ENCODE data around the gene AHCY.
"Not testable (repeated sequence)": the region's sequence is repeated elsewhere in the genome, so short reads cannot be mapped to it uniquely, and the experiment has no call there.

Gene AHCY

DNA sequence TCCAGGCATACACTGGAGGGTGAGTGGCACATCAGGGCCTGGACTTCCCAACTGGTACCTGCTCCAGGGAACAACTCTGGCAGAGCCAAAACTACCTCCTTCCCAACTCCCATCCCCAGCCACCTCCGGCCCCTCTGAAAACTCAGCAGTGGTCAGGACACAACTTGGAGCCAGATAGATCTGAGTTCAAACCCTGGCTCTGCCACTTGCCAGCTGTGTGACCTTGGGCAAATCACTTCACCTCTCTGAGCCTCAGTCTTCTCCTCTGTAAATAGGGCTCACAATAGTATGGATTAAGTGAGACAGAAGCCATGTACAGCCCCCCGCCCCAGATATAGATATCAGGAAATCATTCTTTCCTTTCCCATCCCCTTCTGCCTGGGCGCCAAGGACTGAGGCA is 10.7 kb downstream of the AHCY start:
- no peaks in the 10 kb centered on the region for H3K27me3 ChIP-seq (ENCODE audit: low read depth, low read length)
- H3K9me3 ChIP-seq (ENCODE audit: control insufficient read depth in 1 of 2, low read length in 2 of 2) = no peaks in the 10 kb centered on the region
- no peak overlapping the region for H3K4me3 ChIP-seq (ENCODE audit: low read depth in 1 of 2, low read length in 2 of 2)
- H3K4me1 ChIP-seq (ENCODE audit: control insufficient read depth in 1 of 2, insufficient read depth in 2 of 2, low read length in 2 of 2) = no peaks in the 10 kb centered on the region
- peaks cover 28 to 61% of the 10 kb centered on the region in 2 donors for H3K36me3 ChIP-seq (ENCODE audit: control insufficient read depth in 1 of 2, insufficient read depth in 2 of 2, low read length in 2 of 2)
- no peak overlapping the region for H3K27ac ChIP-seq (ENCODE audit: low read length)

DNA sequence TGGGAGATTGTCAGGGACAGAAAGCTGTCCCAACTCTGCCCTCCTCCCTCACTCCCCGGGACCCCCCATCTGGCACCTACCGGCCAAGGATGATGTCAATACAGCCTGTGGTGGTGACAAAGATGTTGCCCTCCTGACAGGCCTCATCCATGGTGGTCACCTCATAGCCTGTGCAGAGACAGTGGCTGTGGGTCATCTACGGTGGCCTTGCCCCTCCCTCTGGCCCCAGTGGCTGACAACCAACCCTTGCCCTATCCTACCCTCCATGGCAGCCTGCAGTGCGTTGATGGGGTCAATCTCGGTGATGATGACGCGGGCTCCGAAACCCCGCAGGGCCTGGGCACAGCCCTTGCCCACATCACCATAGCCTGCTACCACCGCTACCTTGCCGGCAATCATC is 12.7 kb downstream of the AHCY start:
- Histone ChIP-seq H3K4me3 (ENCODE audit: low read depth in 1 of 2, low read length in 2 of 2) (no peak overlapping the region), H3K9me3 (ENCODE audit: control insufficient read depth in 1 of 2, low read length in 2 of 2) (no peaks in the 10 kb centered on the region), H3K4me1 (ENCODE audit: control insufficient read depth in 1 of 2, insufficient read depth in 2 of 2, low read length in 2 of 2) (no peaks in the 10 kb centered on the region), H3K36me3 (ENCODE audit: control insufficient read depth in 1 of 2, insufficient read depth in 2 of 2, low read length in 2 of 2) (peaks cover 28 to 69% of the 10 kb centered on the region in 2 donors), H3K27me3 (ENCODE audit: low read depth, low read length) (no peaks in the 10 kb centered on the region), H3K27ac (ENCODE audit: low read length) (no peak overlapping the region)

DNA sequence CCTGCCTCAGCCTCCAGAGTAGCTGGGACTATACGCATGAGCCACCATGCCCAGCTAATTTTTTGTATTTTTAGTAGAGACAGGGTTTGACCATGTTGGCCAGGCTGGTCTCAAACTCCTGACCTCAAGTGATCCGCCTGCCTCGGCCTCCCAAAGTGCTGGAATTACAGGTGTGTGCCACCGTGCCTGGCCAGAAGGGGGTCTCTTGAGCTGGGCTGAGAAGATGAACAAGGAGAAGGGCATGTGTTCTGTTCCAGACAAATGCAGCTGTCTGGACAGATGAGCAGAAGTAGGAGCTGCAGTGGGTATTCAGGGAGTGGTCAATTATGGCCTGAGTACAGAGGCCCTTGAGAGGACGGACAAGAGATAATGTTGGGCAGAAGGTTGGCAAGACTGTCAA is 15.7 kb downstream of the AHCY start:
- not testable (repeated sequence) for H3K27ac ChIP-seq (ENCODE audit: low read length); H3K9me3 ChIP-seq (ENCODE audit: control insufficient read depth in 1 of 2, low read length in 2 of 2); H3K27me3 ChIP-seq (ENCODE audit: low read depth, low read length); H3K4me3 ChIP-seq (ENCODE audit: low read depth in 1 of 2, low read length in 2 of 2); H3K4me1 ChIP-seq (ENCODE audit: control insufficient read depth in 1 of 2, insufficient read depth in 2 of 2, low read length in 2 of 2)
- H3K36me3 ChIP-seq (ENCODE audit: control insufficient read depth in 1 of 2, insufficient read depth in 2 of 2, low read length in 2 of 2) = peaks cover 32 to 73% of the 10 kb centered on the region in 2 donors

DNA sequence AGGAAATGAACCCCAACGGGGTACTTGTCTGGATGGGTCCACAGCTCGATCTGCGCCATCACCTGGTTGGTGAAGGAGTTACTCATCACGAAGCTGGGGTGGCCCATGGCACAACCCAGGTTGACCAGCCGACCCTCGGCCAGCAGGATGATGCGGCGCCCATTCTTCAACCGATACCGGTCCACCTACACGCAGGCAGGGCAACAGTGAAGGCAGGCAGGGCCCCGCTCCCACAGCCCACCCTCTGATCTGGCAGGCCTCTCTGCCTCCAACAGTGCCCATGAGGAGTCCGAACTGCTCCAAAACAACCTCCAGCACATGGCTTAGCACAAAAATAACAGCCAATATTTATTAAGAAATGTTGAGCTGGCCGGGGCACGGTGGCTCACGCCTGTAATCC is 17.7 kb downstream of the AHCY start:
- Histone ChIP-seq H3K4me3 (ENCODE audit: low read depth in 1 of 2, low read length in 2 of 2) (no peak overlapping the region), H3K27me3 (ENCODE audit: low read depth, low read length) (no peaks in the 10 kb centered on the region), H3K36me3 (ENCODE audit: control insufficient read depth in 1 of 2, insufficient read depth in 2 of 2, low read length in 2 of 2) (peaks cover 22 to 65% of the 10 kb centered on the region in 2 donors), H3K27ac (ENCODE audit: low read length) (no peak overlapping the region), H3K9me3 (ENCODE audit: control insufficient read depth in 1 of 2, low read length in 2 of 2) (no peaks in the 10 kb centered on the region), H3K4me1 (ENCODE audit: control insufficient read depth in 1 of 2, insufficient read depth in 2 of 2, low read length in 2 of 2) (no peaks in the 10 kb centered on the region)

DNA sequence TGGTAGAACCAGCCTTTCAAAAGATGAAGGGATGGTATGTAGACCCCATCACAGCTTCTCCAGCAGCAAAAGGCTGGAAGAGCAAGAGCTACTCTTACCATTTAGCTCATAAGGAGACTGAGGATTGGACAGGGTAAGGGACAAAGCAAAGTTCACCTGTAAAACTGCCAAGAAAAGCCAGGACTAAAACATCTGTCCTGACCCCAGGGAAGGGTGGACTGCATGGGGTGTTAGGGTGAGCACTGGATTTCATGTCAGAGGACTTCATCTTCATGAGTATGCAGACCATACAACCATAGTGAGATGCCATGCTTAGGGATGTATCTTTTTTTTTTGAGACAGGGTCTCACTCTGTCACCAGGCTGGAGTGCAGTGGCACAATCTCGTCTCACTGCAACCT is 19.3 kb downstream of the AHCY start:
- H3K27me3 ChIP-seq (ENCODE audit: low read depth, low read length) = no peaks in the 10 kb centered on the region
- peaks cover 16 to 65% of the 10 kb centered on the region in 2 donors for H3K36me3 ChIP-seq (ENCODE audit: control insufficient read depth in 1 of 2, insufficient read depth in 2 of 2, low read length in 2 of 2)
- no peaks in the 10 kb centered on the region for H3K9me3 ChIP-seq (ENCODE audit: control insufficient read depth in 1 of 2, low read length in 2 of 2)
- no peak overlapping the region for H3K4me3 ChIP-seq (ENCODE audit: low read depth in 1 of 2, low read length in 2 of 2)
- no peaks in the 10 kb centered on the region for H3K4me1 ChIP-seq (ENCODE audit: control insufficient read depth in 1 of 2, insufficient read depth in 2 of 2, low read length in 2 of 2)
- H3K27ac ChIP-seq (ENCODE audit: low read length) = no peak overlapping the region

DNA sequence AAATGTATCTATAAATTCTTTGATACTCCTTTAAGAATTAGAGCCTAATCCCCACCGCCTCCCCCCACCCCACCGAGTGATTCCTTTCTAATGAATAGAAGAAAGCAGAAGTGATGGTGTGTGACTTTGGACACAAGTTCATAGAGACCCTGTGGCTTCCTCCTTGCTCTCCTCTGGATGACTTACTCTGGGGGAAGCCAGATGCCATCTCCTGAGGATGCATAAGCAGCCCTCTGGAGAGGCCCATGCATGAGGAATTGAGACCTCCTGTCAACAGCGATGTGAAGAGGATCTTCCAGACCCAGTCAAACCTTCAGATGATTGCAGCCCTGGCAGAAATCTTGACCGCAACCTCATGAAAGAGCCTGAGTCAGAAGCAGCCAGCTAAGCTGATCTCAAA is 21.1 kb downstream of the AHCY start:
- Histone ChIP-seq H3K36me3 (ENCODE audit: control insufficient read depth in 1 of 2, insufficient read depth in 2 of 2, low read length in 2 of 2) (peaks cover 21 to 51% of the 10 kb centered on the region in 2 donors), H3K27me3 (ENCODE audit: low read depth, low read length) (no peaks in the 10 kb centered on the region), H3K27ac (ENCODE audit: low read length) (no peak overlapping the region), H3K9me3 (ENCODE audit: control insufficient read depth in 1 of 2, low read length in 2 of 2) (no peaks in the 10 kb centered on the region), H3K4me1 (ENCODE audit: control insufficient read depth in 1 of 2, insufficient read depth in 2 of 2, low read length in 2 of 2) (no peaks in the 10 kb centered on the region), H3K4me3 (ENCODE audit: low read depth in 1 of 2, low read length in 2 of 2) (no peak overlapping the region)

DNA sequence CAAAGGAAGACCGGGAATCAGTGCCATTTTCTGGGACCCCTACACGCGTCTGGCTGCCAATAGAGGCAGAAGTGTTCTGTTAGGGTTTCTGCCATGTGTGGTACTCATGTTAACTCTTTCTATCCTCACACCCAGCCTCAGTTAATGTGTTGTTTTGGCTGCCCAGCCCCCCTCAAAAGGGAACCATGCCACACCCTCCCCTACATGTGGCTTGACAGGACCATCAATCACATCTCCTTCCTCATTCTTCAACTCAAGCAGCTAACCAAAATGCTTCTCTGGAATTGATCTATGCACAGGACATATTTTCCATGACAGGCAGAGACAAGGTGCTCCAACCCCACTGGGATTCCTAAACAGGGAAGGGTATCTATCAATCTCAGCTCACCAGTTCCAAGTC is 22.0 kb downstream of the AHCY start:
- Histone ChIP-seq H3K4me3 (ENCODE audit: low read depth in 1 of 2, low read length in 2 of 2) (no peak overlapping the region), H3K9me3 (ENCODE audit: control insufficient read depth in 1 of 2, low read length in 2 of 2) (no peaks in the 10 kb centered on the region), H3K4me1 (ENCODE audit: control insufficient read depth in 1 of 2, insufficient read depth in 2 of 2, low read length in 2 of 2) (no peaks in the 10 kb centered on the region), H3K27ac (ENCODE audit: low read length) (no peak overlapping the region), H3K27me3 (ENCODE audit: low read depth, low read length) (no peaks in the 10 kb centered on the region), H3K36me3 (ENCODE audit: control insufficient read depth in 1 of 2, insufficient read depth in 2 of 2, low read length in 2 of 2) (peaks cover 21 to 46% of the 10 kb centered on the region in 2 donors)

DNA sequence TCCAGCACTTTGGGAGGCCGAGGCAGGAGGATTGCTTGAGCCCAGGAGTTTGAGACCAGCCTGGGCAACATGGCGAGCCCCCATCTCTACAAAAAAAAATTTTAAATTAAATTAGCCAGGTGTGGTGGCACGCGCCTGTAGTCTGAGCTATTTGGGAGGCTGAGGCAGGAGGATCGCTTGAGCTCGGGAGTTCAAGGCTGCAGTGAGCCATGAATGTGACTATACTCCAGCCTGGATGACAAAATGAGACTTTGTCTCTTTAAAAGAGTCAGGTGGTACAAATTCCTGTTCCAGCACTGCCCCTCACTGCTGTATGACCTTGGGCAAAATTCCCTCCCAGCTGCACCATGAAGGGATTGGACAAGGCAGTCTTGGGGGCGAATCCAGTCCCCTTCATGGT is 28.5 kb downstream of the AHCY start:
- Histone ChIP-seq H3K27ac (ENCODE audit: low read length) (no peak overlapping the region), H3K27me3 (ENCODE audit: low read depth, low read length) (no peaks in the 10 kb centered on the region), H3K4me1 (ENCODE audit: control insufficient read depth in 1 of 2, insufficient read depth in 2 of 2, low read length in 2 of 2) (no peaks in the 10 kb centered on the region), H3K36me3 (ENCODE audit: control insufficient read depth in 1 of 2, insufficient read depth in 2 of 2, low read length in 2 of 2) (peaks cover 5 to 14% of the 10 kb centered on the region in 2 donors), H3K4me3 (ENCODE audit: low read depth in 1 of 2, low read length in 2 of 2) (no peak overlapping the region), H3K9me3 (ENCODE audit: control insufficient read depth in 1 of 2, low read length in 2 of 2) (no peaks in the 10 kb centered on the region)

DNA sequence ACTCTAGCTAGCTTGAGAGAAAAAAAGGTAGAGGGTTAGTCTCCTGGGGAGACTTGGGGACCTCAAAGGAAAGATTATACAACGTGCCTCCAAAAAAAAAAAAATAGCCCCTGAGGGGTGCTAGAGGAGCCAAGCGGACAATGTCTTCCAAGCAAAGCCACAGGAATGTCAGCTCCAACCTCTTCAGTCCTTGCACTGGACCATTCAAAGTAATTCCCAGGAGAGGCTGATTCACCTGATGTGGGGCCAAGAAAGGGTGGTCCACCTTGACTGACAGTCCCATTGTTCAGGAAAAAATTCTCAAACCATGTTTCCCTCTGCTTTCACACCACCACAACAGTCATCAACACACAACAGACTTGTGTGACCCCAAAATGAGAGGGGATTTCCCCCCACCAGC is 31.2 kb downstream of the AHCY start:
- H3K27ac ChIP-seq (ENCODE audit: low read length) = no peak overlapping the region
- peaks cover 0 to 6% of the 10 kb centered on the region in 2 donors for H3K4me1 ChIP-seq (ENCODE audit: control insufficient read depth in 1 of 2, insufficient read depth in 2 of 2, low read length in 2 of 2)
- H3K27me3 ChIP-seq (ENCODE audit: low read depth, low read length) = no peaks in the 10 kb centered on the region
- peaks cover 0 to 9% of the 10 kb centered on the region in 2 donors for H3K36me3 ChIP-seq (ENCODE audit: control insufficient read depth in 1 of 2, insufficient read depth in 2 of 2, low read length in 2 of 2)
- H3K4me3 ChIP-seq (ENCODE audit: low read depth in 1 of 2, low read length in 2 of 2) = no peak overlapping the region
- H3K9me3 ChIP-seq (ENCODE audit: control insufficient read depth in 1 of 2, low read length in 2 of 2) = no peaks in the 10 kb centered on the region

DNA sequence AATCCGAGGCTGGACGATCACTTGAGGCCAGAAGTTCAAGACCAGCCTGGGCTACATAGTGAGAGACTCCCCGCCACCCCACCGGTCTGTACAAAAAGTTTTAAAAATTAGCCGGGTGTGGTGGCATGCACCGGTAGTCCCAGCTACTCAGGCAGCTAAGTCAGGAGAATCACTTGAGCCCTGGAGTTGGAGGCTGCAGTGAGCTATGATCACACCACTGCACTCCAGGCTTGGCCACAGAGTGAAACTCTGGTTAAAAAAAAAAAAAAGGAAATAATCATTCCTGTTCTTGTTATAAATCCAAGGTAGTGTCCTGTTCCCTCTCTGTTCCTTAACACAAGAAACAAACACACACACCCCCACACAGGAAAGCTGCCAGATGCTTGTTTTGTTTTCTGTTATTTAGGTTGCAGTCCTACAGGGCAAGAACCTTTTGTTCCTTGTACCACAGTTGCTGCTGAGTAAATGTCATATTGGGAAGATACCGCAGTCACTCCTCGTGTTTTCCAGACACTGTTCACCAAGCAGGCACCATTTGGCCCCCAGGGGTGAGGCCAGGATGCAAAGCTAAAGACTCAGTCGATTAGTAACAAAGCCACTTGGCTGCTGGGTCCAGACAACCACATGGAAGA is 33.0 kb downstream of the AHCY start:
- Histone ChIP-seq H3K4me3 (ENCODE audit: low read depth in 1 of 2, low read length in 2 of 2) (no peak overlapping the region), H3K27ac (ENCODE audit: low read length) (no peak overlapping the region), H3K9me3 (ENCODE audit: control insufficient read depth in 1 of 2, low read length in 2 of 2) (no peaks in the 10 kb centered on the region)

DNA sequence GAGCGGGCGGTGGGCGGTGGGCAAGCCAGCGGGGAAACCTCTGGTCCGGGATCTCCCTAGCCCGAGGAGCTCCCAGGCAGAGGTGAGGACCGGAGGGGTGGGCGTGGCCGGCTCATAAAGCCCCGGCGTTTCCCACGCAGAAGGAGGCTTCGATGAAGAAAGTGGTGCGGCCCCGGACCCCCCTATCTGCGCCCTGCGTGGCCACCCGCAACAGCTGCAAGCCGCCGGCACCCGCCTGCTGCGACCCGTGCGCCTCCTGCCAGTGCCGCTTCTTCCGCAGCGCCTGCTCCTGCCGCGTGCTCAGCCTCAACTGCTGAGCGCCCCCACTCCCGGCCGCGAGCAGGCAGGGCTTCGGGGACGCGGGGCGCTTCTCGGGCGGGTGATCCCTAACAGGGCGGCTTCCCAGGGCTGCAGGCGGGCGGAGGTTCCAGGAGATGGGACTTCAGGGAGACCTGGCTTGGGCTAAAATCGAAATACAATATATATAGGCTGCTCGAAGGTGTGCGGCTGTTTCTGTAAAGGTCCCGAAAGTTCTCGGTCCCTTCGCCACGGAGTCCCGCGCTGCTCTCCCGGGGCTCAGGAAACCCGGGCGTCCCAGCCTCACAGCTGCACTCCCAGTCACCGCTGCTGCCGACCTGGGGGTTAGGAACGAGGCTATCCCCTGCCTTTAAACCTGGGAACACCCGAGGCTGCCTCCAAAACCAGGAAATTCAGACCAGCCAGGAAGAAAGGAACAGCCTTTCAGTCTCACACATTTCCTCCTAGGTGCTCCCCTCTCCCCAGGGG is 34.1 kb downstream of the AHCY start:
- Histone ChIP-seq H3K4me3 (ENCODE audit: low read depth in 1 of 2, low read length in 2 of 2) (peak overlapping the region; percentile 44 to 61), H3K36me3 (ENCODE audit: control insufficient read depth in 1 of 2, insufficient read depth in 2 of 2, low read length in 2 of 2) (peaks cover 0 to 5% of the 10 kb centered on the region in 2 donors), H3K9me3 (ENCODE audit: control insufficient read depth in 1 of 2, low read length in 2 of 2) (no peaks in the 10 kb centered on the region), H3K27me3 (ENCODE audit: low read depth, low read length) (no peaks in the 10 kb centered on the region), H3K27ac (ENCODE audit: low read length) (no peak overlapping the region), H3K4me1 (ENCODE audit: control insufficient read depth in 1 of 2, insufficient read depth in 2 of 2, low read length in 2 of 2) (peaks cover 0 to 6% of the 10 kb centered on the region in 2 donors)

More for the DNA sequence above, 33.0 kb downstream of the AHCY start:
- Histone ChIP-seq H3K36me3 (ENCODE audit: control insufficient read depth in 1 of 2, insufficient read depth in 2 of 2, low read length in 2 of 2) (peaks cover 0 to 9% of the 10 kb centered on the region in 2 donors), H3K27me3 (ENCODE audit: low read depth, low read length) (no peaks in the 10 kb centered on the region), H3K4me1 (ENCODE audit: control insufficient read depth in 1 of 2, insufficient read depth in 2 of 2, low read length in 2 of 2) (peaks cover 0 to 6% of the 10 kb centered on the region in 2 donors)
